Measurements from ENCODE around the gene ELMO1.

The ELMO1 gene

DNA sequence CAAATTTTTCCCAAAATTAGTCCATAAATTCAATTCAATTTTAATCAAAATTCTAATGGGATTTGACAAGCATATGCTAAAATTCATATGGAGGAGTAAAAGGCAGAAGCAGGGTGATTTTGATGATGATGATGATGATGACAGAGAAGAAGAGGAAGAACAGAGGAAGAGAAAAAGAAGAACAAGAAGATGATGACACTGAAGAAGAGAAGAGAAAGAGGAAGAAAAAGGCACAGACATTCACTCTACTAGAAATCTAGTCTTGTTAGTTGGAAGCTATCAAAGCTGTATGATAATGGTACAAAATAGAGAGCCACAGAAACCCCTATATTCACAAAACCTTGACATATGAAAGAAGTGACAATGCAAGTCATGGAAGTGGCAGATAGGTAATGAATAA lies 157.9 kb downstream of the ELMO1 start:
- no peak overlapping the region for H3K27ac ChIP-seq

DNA sequence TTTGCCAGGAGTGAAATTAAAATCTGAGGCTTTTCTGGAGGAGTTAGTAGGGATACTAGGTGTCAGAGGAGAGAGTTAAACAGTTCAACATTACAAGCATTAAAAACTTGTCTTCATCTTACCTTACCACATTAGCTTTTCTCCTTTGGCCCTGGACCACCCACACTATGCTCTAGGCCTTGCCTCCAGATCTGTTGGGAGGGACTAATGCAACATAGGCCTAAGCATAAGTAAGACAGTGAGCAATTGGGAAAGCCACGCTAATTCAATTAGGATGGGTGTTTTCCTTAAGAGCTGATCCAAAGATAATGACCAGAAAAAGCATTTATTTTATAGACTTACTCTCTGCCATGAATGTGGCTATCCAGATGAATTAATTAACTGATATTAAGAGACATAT lies 158.9 kb downstream of the ELMO1 start:
- Histone ChIP-seq H3K4me3 (no peak overlapping the region), H3K27ac (no peak overlapping the region)
- no peak for DNase-seq (ENCODE audit: low spot score)
- no peak for TF ChIP-seq CTCF (IDR thresholded peaks at IDR 0.05)

More for the DNA sequence above, 157.9 kb downstream of the ELMO1 start:
- no peak for DNase-seq (ENCODE audit: low spot score)
- H3K4me3 ChIP-seq: no peak overlapping the region
- TF ChIP-seq CTCF (IDR thresholded peaks at IDR 0.05): no peak

DNA sequence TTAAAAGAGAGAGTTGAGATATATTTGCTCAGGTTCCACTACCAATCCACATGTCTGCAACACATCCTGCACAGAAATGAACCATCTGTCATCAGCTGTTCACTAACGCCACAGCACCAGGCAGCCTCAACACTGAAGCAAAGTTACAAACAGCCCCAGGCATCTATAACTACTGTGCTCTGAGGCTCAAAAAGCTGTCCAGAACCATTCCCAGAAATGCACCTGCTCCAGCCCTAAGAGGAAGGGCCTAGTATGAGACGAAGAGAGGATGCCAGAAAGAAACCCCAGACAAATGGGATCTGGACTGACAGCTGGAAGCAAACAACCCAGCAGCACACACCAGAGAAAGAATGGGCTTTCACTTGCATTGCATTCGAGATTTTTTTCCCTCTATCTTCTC lies 159.3 kb downstream of the ELMO1 start:
- Histone ChIP-seq H3K4me3 (no peak overlapping the region), H3K27ac (no peak overlapping the region)
- DNase-seq (ENCODE audit: low spot score): no peak
- TF ChIP-seq CTCF (IDR thresholded peaks at IDR 0.05): no peak

GRCh38 chr7:37287131-37287855 lies 161.4 kb downstream of the ELMO1 start:
- H3K27ac ChIP-seq: no peak overlapping the region
- H3K4me3 ChIP-seq: no peak overlapping the region
- no peak for TF ChIP-seq CTCF (IDR thresholded peaks at IDR 0.05)
- no peak for DNase-seq (ENCODE audit: low spot score)

DNA sequence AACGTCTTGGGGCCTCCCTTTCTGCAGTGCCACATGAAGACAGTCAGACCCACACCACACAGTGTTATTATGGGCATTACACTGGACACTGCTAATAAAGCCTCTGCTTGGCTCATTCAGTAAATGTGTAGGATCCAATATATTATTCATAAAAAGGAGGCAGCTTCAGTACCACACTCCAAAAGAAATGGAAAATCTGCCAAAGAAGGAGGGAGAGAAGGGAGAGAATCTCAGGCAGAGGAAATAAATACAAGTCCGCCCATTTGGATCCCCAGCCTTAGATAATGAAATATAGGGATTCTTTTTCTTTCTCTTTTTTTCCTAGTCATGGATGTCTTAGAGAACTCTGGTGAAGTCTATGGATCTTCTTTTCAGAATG lies 162.2 kb downstream of the ELMO1 start:
- DNase-seq (ENCODE audit: low spot score): no peak
- Histone ChIP-seq H3K4me3 (no peak overlapping the region), H3K27ac (peak overlapping the region in 1 of 2 donors; percentile 55)
- TF ChIP-seq CTCF (IDR thresholded peaks at IDR 0.05): no peak

DNA sequence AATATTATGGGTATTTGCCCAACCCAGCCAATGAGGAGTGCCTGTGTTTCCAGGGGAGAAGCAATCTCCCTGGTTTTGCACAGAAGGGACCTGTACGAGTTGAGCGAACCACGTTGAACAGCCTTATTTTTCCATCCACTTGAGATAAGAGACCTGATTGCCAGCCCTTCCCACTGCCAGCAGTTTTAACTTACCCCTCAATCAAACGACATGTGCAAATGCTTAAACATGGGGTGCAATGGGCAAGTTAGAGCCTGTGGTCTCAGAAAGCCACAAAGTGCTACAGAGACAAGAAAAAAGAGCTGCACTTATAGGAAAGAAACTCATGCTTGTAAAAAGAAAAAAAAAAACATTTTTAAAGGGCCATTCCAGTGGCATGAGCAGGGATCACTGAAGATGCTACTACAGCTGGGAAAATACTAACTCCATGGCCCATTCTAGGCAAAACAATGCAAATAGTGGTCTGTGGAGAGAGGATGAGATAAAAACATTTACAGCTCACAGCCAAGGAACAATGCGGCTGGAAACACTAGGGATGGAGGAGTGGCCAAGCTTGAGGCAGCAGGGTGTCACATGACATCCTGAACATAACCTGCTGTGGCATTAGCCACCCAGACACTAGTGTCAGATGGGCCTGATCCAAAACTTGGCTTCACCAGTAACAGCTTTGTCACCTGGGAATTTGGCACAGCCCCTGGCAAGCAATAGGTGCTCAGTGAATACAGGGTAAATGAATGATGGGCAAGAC lies 162.8 kb downstream of the ELMO1 start:
- TF ChIP-seq CTCF (IDR thresholded peaks at IDR 0.05): no peak
- Histone ChIP-seq H3K4me3 (no peak overlapping the region), H3K27ac (peak overlapping the region in 1 of 2 donors; percentile 55)
- no peak for DNase-seq (ENCODE audit: low spot score)

GRCh38 chr7:37284805-37285231 lies 163.8 kb downstream of the ELMO1 start:
- peak; percentile 25 for TF ChIP-seq CTCF (IDR thresholded peaks at IDR 0.05)
- Histone ChIP-seq H3K4me3 (no peak overlapping the region), H3K27ac (peak overlapping the region in 1 of 2 donors; percentile 13)
- no peak for DNase-seq (ENCODE audit: low spot score)
